Liver (tissue), 2 donors: ENCODE results near the gene PPARA.

ENCODE experiments used
- CTCF ChIP-seq: fragments of 150-350 bp; IDR thresholded peaks from 2 replicates; pipeline ENCODE4 v1.5.1; 2017; ENCODE audit warnings: improper control_type of control experiment, low read depth, low read length; ENCODE audit not compliant: missing input control
- MAX ChIP-seq: IDR thresholded peaks from 2 replicates; pipeline ENCODE4 v1.6.1; 2016; ENCODE audit warnings: antibody characterized with exemption
- ZBTB33 ChIP-seq: IDR thresholded peaks from 2 replicates; pipeline ENCODE4 v1.6.1; 2016; ENCODE audit warnings: antibody characterized with exemption
- donor health status: healthy.

GRCh38 chr22:46292732-46293131 is 142.4 kb downstream of the PPARA start:
- TF ChIP-seq MAX (no peak), CTCF (no peak), ZBTB33 (no peak)
